NT2/D1 (cell line): ENCODE measurements around the gene ZP3.
"Not testable (repeated sequence)": the region's sequence is repeated elsewhere in the genome, so short reads cannot be mapped to it uniquely, and the experiment has no call there.

Source experiments
- YY1 ChIP-seq: IDR thresholded peaks from 2 replicates; pipeline ENCODE4 v1.6.1; 2011; ENCODE audit not compliant: insufficient read length, insufficient read depth
- ZNF274 ChIP-seq: IDR thresholded peaks from 2 replicates; pipeline ENCODE4 v1.6.1; 2011; ENCODE audit warnings: mild to moderate bottlenecking, low read depth, low read length

GRCh38 chr7:76476742-76477474 is 52.2 kb downstream of the ZP3 start:
- TF ChIP-seq YY1, ZNF274: not testable (repeated sequence)
